HepG2 (cell line): Measurements from ENCODE around the gene HINFP. TPM values are rescaled to one million over a fixed set of nuclear protein-coding genes. Genes with fewer than 3 reads are reported as not detected.

ENCODE experiments used
- ATAC-seq: fragments of 200-7000 bp; cut with Tn5 transposase; 3 replicates; pipeline ENCODE4 v1.9.1; 2020; ENCODE audit warnings: mild to moderate bottlenecking, moderate library complexity
- BruUV-seq: library from RNA; stranded (reverse); fragments of 400-500 nt; replicated peaks from 2 replicates; lab custom pipeline; 2021; lab: Mats Ljungman, UMichigan
- CTCF ChIA-PET: fragments of 300-600 bp; formaldehyde crosslinking; extraction: SDS; loops from one replicate; lab custom pipeline; 2021; ENCODE audit warnings: low total read pairs, inconsistent platforms, low intra/inter-chr PET ratio; lab: Yijun Ruan, JAX
- POLR2A ChIA-PET: fragments of 350-600 bp; sonication (Branson Sonifier 250); formaldehyde crosslinking; loops from one replicate; lab custom pipeline; 2020; ENCODE audit warnings: antibody characterized with exemption, inconsistent platforms; lab: Yijun Ruan, JAX
- DNase-seq: peaks from one replicate; pipeline ENCODE4 v3.0.0-alpha.2; 2015; ENCODE audit warnings: low spot score
- FAIRE-seq: peaks from 3 replicates; lab custom pipeline; 2011; peaks lifted over from hg19 to GRCh38; lab: Jason Lieb, UNC
- H2AFZ ChIP-seq: one replicate; pipeline ENCODE4 v1.6.1; 2011; ENCODE audit warnings: low read length, inconsistent platforms
- H3K27ac ChIP-seq: fragments of 300-600 bp; 3 replicates; pipeline ENCODE4 v1.8.0; 2011; ENCODE audit warnings: mixed run types, mild to moderate bottlenecking, mixed read lengths, low read length, inconsistent platforms; ENCODE audit not compliant: insufficient read depth; ENCODE audit errors: extremely low read length
- H3K27me3 ChIP-seq, 2 experiments: fragments of 200-600 bp in 1 of 2; 2 replicates in 1 of 2; 3 replicates in 1 of 2; pipeline versions ENCODE4 v1.6.0 to v1.8.0; 2011; ENCODE audit warnings: low read length in 2 of 2, mild to moderate bottlenecking in 2 of 2, moderate library complexity in 2 of 2, inconsistent platforms in 1 of 2; ENCODE audit not compliant: insufficient read depth in 2 of 2, control insufficient read depth in 1 of 2
- H3K36me3 ChIP-seq, 2 experiments: fragments of 200-600 bp in 1 of 2; replicated peaks in 1 of 2; 2 replicates in 1 of 2; 3 replicates in 1 of 2; pipeline versions ENCODE4 v1.5.1 to v1.8.0; 2011; ENCODE audit warnings: low read length in 2 of 2, inconsistent platforms in 1 of 2; ENCODE audit not compliant: insufficient read depth in 2 of 2, control insufficient read depth in 1 of 2
- H3K4me1 ChIP-seq: 2 replicates; pipeline ENCODE4 v1.5.1; 2012; ENCODE audit warnings: low read length, inconsistent platforms; ENCODE audit not compliant: insufficient read depth
- H3K4me2 ChIP-seq: 2 replicates; pipeline ENCODE4 v1.6.0; 2011; ENCODE audit warnings: low read depth, low read length, inconsistent platforms
- H3K4me3 ChIP-seq, 3 experiments: fragments of 200-600 bp in 1 of 3; sonication (generic), shearing (Covaris generic) in 1 of 3; replicated peaks in 1 of 3; 2 replicates each; pipeline ENCODE4 v1.5.1; 2011 to 2016; ENCODE audit warnings: low read length in 3 of 3, inconsistent platforms in 2 of 3, low read depth in 2 of 3, mild to moderate bottlenecking in 2 of 3, control low read depth in 1 of 3, mixed read lengths in 1 of 3; ENCODE audit not compliant: insufficient read depth in 1 of 3
- H3K79me2 ChIP-seq: one replicate; pipeline ENCODE4 v1.6.1; 2011; ENCODE audit warnings: low read length, inconsistent platforms; ENCODE audit not compliant: insufficient read depth
- H3K9ac ChIP-seq: 2 replicates; pipeline ENCODE4 v1.6.0; 2011; ENCODE audit warnings: mild to moderate bottlenecking, low read depth, low read length, inconsistent platforms; ENCODE audit not compliant: insufficient read depth
- H3K9me3 ChIP-seq: 2 replicates; pipeline ENCODE4 v1.5.1; 2012; ENCODE audit warnings: mild to moderate bottlenecking, low read length
- H4K20me1 ChIP-seq: 2 replicates; pipeline ENCODE4 v1.6.0; 2011; ENCODE audit warnings: inconsistent platforms, mild to moderate bottlenecking, low read length, moderate library complexity; ENCODE audit not compliant: insufficient read depth
- ARHGAP35 ChIP-seq: sonication (generic); formaldehyde crosslinking; IDR thresholded peaks from 2 replicates; pipeline ENCODE4 v1.9.0; 2022; ENCODE audit warnings: mild to moderate bottlenecking, inconsistent platforms, moderate library complexity, missing genetic modification reagents, borderline replicate concordance
- ATF7 ChIP-seq, 2 experiments: fragments of 450-650 bp in 1 of 2; sonication (generic) in 1 of 2; formaldehyde crosslinking in 1 of 2; IDR thresholded peaks; 2 replicates each; pipeline versions ENCODE4 v1.4.0 to v1.6.1; 2016 to 2020; ENCODE audit warnings: antibody characterized with exemption in 1 of 2, mild to moderate bottlenecking in 1 of 2, missing genetic modification reagents in 1 of 2
- BCL6 ChIP-seq: IDR thresholded peaks from 2 replicates; pipeline ENCODE4 v1.6.1; 2016; ENCODE audit warnings: missing genetic modification reagents, missing compliant biosample characterization
- CENPT ChIP-seq: sonication (generic); formaldehyde crosslinking; IDR thresholded peaks from 2 replicates; pipeline ENCODE4 v1.8.0; 2022; ENCODE audit warnings: low read depth, mild to moderate bottlenecking, moderate library complexity, missing genetic modification reagents
- ISX ChIP-seq: sonication (generic); formaldehyde crosslinking; conservative IDR thresholded peaks from 2 replicates; pipeline ENCODE4 v1.5.0; 2020; ENCODE audit warnings: missing genetic modification reagents
- JARID2 ChIP-seq: sonication (generic); formaldehyde crosslinking; IDR thresholded peaks from 2 replicates; pipeline ENCODE4 v1.8.1; 2023; ENCODE audit warnings: missing genetic modification reagents, inconsistent platforms; ENCODE audit not compliant: insufficient replicate concordance
- KDM2A ChIP-seq: sonication (generic); formaldehyde crosslinking; IDR thresholded peaks from 2 replicates; pipeline ENCODE4 v1.4.0; 2020; ENCODE audit warnings: low read depth, missing genetic modification reagents, borderline replicate concordance
- NCOR1 ChIP-seq: fragments of 200-600 bp; sonication (generic); IDR thresholded peaks from 2 replicates; pipeline ENCODE4 v1.7.0; 2017; ENCODE audit warnings: antibody characterized with exemption, low read length, borderline replicate concordance
- NR3C1 ChIP-seq: sonication (generic); formaldehyde crosslinking; IDR thresholded peaks from 2 replicates; pipeline ENCODE4 v1.4.0; 2020; ENCODE audit warnings: missing genetic modification reagents
- POGZ ChIP-seq: sonication (generic); formaldehyde crosslinking; IDR thresholded peaks from 2 replicates; pipeline ENCODE4 v1.4.0; 2020; ENCODE audit warnings: mild to moderate bottlenecking, missing genetic modification reagents
- SP1 ChIP-seq, 2 experiments: fragments of 450-650 bp in 1 of 2; sonication (generic) in 1 of 2; formaldehyde crosslinking in 1 of 2; IDR thresholded peaks; 2 replicates each; pipeline versions ENCODE4 v1.4.0 to v1.6.1; 2016 to 2020; ENCODE audit warnings: missing genetic modification reagents in 1 of 2
- ZNF713 ChIP-seq: sonication (generic); formaldehyde crosslinking; IDR thresholded peaks from 2 replicates; pipeline ENCODE4 v1.4.0; 2020; ENCODE audit warnings: mild to moderate bottlenecking, missing genetic modification reagents
- ZNF720 ChIP-seq: sonication (generic); formaldehyde crosslinking; IDR thresholded peaks from 2 replicates; pipeline ENCODE4 v1.4.0; 2020; ENCODE audit warnings: missing genetic modification reagents
- ZNF747 ChIP-seq: sonication (generic); formaldehyde crosslinking; IDR thresholded peaks from 2 replicates; pipeline ENCODE4 v1.8.1; 2023; ENCODE audit warnings: missing genetic modification reagents, mild to moderate bottlenecking, borderline replicate concordance
- ZSCAN21 ChIP-seq: sonication (generic); formaldehyde crosslinking; IDR thresholded peaks from 2 replicates; pipeline ENCODE4 v1.8.0; 2022; ENCODE audit warnings: mild to moderate bottlenecking, missing genetic modification reagents, moderate library complexity, borderline replicate concordance
- WGBS: methylation state at CpG from one replicate; pipeline ENCODE4 v1.1.6; 2017; ENCODE audit warnings: low lambda C conversion rate; 5-methylcytosine and 5-hydroxymethylcytosine counted together
- in situ Hi-C: cut with HindIII; loops from 2 replicates; pipeline ENCODE4 v1.10.0; 2017; ENCODE audit warnings: low pct_unique_long_range_greater_than_20kb; ENCODE audit not compliant: extremely low pct_ligation_motif_present
- intact Hi-C: fragments of 100-400 bp; cut with micrococcal nuclease; formaldehyde crosslinking; loops from one replicate; pipeline ENCODE4 v1.10.0; 2022; ENCODE audit not compliant: unreplicated experiment
- polyA plus RNA-seq, 8 experiments: library from polyadenylated mRNA; depleted of rRNA in 3 of 8; stranded (reverse) in 7 of 8; unstranded in 1 of 8; fragments of >200 nt; fragmentation: Illumina TruSeq in 4 of 8; extraction: Trizol in 4 of 8; gene quantifications; 2 replicates each; pipeline versions ENCODE4 v1.2.1 to v1.2.3, GENCODE V29; 2011 to 2016; ENCODE audit warnings: low read depth in 4 of 8, missing spikeins in 1 of 8, mixed read lengths in 1 of 8; ENCODE audit not compliant: insufficient read depth in 1 of 8
- total RNA-seq, 5 experiments: library from RNA; depleted of rRNA; stranded (reverse); fragments of >200 nt; fragmentation: Illumina TruSeq; extraction: Trizol; gene quantifications; 2 replicates each; pipeline ENCODE4 v1.2.3, GENCODE V29; 2016; ENCODE audit warnings: low read depth in 1 of 5
- TF ChIP-seq, protein P1 (sequence below): sonication (generic); formaldehyde crosslinking; IDR thresholded peaks from 2 replicates; pipeline ENCODE4 v1.8.0; 2022; ENCODE audit warnings: mild to moderate bottlenecking, missing genetic modification reagents, moderate library complexity

HINFP gene
- total and polyA plus RNA-seq, 2 of the 13 experiments (the other 11 are each of a cell fraction or from before 2014, with no cell fraction given), result 15.1 to 21.4 TPM

DNA sequence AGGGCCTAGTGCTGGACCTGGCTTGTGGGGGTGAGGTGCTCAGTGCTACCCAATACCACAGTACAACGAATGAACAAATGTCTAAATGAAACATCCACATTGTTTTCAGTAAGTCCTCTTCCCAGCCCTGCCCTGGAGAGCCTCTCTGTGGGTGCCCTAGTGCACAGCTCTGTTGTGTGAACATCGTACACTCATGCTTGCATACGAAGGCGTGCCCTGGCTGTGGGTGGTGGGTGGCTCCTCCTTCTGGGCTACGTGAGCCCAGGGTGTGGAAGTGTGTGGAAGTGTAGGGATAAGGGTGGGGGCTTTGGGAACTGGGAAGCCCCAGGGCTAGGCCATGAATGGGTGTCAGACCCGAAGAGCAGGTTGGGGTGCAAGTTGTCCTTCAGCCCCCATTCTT is 46.6 kb downstream of the HINFP start (continued):
- TF ChIP-seq ZSCAN21 (CRISPR knock-in tag) (0 out of 2 replicates have a peak, but pooled peaks have one; percentile 17), ZNF713 (0 out of 2 replicates have a peak, but pooled peaks have one; percentile 57), CENPT (CRISPR knock-in tag) (0 out of 2 replicates have a peak, but pooled peaks have one; percentile 33), ISX (no peak)

DNA sequence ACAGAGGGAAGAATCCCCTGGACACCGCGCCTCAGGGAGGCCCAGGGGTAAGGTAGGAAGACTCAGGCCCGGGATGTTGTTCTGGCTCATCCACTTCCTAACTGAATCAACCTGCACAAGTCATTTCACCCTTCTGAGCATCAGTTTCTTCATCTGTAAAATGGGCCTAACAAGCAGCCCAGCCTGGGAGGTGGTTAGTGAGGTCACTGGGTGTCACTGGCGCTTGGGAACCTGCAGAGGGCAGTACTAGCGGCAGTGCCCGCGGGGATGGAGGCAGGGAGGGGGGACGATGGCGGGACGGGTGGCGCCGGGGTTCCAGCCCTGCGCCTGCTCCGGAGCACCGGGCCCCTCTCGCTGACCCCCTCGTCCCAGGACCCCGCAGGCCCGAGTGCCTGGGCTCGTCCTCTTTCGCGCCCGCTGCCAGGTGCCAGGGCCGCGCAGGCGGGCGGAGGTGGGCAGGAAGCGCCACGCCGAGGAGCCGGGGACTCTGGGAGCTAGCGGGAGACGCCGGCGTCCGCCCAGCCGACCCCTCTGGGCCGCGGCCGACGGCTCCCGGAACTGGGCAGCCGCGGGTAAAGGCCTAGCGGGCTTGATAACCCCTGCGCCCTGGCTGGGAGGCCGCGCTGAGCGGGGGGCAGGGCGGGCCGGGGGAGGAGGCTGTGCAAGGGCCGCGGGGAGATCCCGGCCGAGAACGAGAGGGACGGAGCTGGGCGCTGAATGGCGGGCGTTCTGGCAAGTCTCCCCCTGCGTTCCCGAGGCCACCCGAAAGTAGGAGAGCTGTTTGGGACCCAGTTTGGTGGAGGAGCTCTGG is 47.3 kb downstream of the HINFP start, which contains the start of gene NLRX1:
Gene NLRX1 (plus strand): TSS at position 255 of the 811 bp plus-strand sequence. CDS start 2,679 bp downstream, outside the sequence.
- in situ Hi-C loops, result no loop called here
- peak within 1 kb of the TSS; percentile 86 for H3K27ac ChIP-seq
- H3K9ac ChIP-seq, result peak within 1 kb of the TSS; percentile 94
- ChIA-PET POLR2A (interaction anchor here (0.6 to 3.6 kb wide), 28 partner anchors 9 to 548 kb away, joined by 3 to 31 read pairs (median 5); partner anchors contain the start of genes C2CD2L, CBL, DDX6 and DPAGT1), CTCF (interaction anchor here (2.5 kb wide), 1 partner anchor 28 kb away, joined by 13 read pairs; no protein-coding TSS in a partner anchor)
- BruUV-seq, result TSS peak; percentile 94
- H3K79me2 ChIP-seq, result no peaks in the 10 kb centered on the region
- H3K9me3 ChIP-seq, result no peaks in the 10 kb centered on the region
- H3K36me3 ChIP-seq, result no peaks in the 10 kb centered on the region; a peak in 1 of 5 replicates
- FAIRE-seq, result peak; percentile 26
- peak within 1 kb of the TSS; percentile 78 for H3K4me2 ChIP-seq
- H3K27me3 ChIP-seq, result peaks cover 0 to 5% of the 10 kb centered on the region in 2 experiments; a peak in 1 of 5 replicates
- peak; percentile 80 for DNase-seq
- WGBS, result 51% methylated on average over 3 of the region's 63 CpGs
- ATAC-seq, result peak; percentile 87
- H3K4me3 ChIP-seq, result peak within 1 kb of the TSS; percentile 65 to 94 (median 78)
- intact Hi-C loops, result loop anchor here (1.0 kb wide), 1 partner anchor 29 kb away; no protein-coding TSS in a partner anchor
- peak within 1 kb of the TSS; percentile 63 for H2AFZ ChIP-seq
- peaks cover 39% of the 10 kb centered on the region for H3K4me1 ChIP-seq
- H4K20me1 ChIP-seq, result no peaks in the 10 kb centered on the region
- TF ChIP-seq ATF7 (IDR thresholded peaks at IDR 0.05) (peak; percentile 53; the same call in 1 of the 2 replicates), ATF7 (CRISPR knock-in tag; IDR thresholded peaks at IDR 0.05) (no peak), ZNF747 (CRISPR knock-in tag) (peak; percentile 67; the same call in 1 of the 2 replicates), NR3C1 (CRISPR knock-in tag) (no peak), BCL6 (no peak), ARHGAP35 (CRISPR knock-in tag) (no peak), ZNF720 (no peak), KDM2A (CRISPR knock-in tag) (peak; percentile 54; the same call in 1 of the 2 replicates), NCOR1 (no peak), JARID2 (CRISPR knock-in tag) (no peak), POGZ (CRISPR knock-in tag) (peak; percentile 62; the same call in 1 of the 2 replicates), SP1 (IDR thresholded peaks at IDR 0.05) (no peak), SP1 (CRISPR knock-in tag; IDR thresholded peaks at IDR 0.05) (0 out of 2 replicates have a peak, but pooled peaks have one; percentile 21)
- TF ChIP-seq, protein P1, sequence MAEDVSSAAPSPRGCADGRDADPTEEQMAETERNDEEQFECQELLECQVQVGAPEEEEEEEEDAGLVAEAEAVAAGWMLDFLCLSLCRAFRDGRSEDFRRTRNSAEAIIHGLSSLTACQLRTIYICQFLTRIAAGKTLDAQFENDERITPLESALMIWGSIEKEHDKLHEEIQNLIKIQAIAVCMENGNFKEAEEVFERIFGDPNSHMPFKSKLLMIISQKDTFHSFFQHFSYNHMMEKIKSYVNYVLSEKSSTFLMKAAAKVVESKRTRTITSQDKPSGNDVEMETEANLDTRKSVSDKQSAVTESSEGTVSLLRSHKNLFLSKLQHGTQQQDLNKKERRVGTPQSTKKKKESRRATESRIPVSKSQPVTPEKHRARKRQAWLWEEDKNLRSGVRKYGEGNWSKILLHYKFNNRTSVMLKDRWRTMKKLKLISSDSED (CRISPR knock-in tag), result no peak; the same call in 1 of the 2 replicates
